Fibroblast of pulmonary artery (primary cell): ENCODE measurements around the gene EPS8L3.

ENCODE experiments used
- DNase-seq: peaks from one replicate; pipeline ENCODE4 v3.0.0-alpha.2; 2010; ENCODE audit warnings: low read depth
- H3K4me3 ChIP-seq: replicated peaks from 2 replicates; pipeline ENCODE4 v1.5.1; 2011; ENCODE audit warnings: low read depth, mild to moderate bottlenecking, control low read depth, low read length, moderate library complexity
- CTCF ChIP-seq: IDR thresholded peaks from 2 replicates; pipeline ENCODE4 v1.5.1; 2011; ENCODE audit warnings: mild to moderate bottlenecking, control low read depth, low read length, inconsistent platforms; ENCODE audit errors: missing control alignments

The EPS8L3 gene, protein sequence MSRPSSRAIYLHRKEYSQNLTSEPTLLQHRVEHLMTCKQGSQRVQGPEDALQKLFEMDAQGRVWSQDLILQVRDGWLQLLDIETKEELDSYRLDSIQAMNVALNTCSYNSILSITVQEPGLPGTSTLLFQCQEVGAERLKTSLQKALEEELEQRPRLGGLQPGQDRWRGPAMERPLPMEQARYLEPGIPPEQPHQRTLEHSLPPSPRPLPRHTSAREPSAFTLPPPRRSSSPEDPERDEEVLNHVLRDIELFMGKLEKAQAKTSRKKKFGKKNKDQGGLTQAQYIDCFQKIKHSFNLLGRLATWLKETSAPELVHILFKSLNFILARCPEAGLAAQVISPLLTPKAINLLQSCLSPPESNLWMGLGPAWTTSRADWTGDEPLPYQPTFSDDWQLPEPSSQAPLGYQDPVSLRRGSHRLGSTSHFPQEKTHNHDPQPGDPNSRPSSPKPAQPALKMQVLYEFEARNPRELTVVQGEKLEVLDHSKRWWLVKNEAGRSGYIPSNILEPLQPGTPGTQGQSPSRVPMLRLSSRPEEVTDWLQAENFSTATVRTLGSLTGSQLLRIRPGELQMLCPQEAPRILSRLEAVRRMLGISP

GRCh38 chr1:109763646-109764415, at the start of gene EPS8L3:
TSS of gene EPS8L3 (minus strand) at chr1:109763923. CDS start at chr1:109761749, 2,174 bp downstream.
- H3K4me3 ChIP-seq: no peak within 1 kb of the TSS
- no peak for TF ChIP-seq CTCF
- no peak for DNase-seq

- no peak overlapping the region for H3K4me3 ChIP-seq
- TF ChIP-seq CTCF: no peak
- DNase-seq: no peak
Observed at GRCh38 chr1:109812691-109813393, 49.1 kb upstream of the EPS8L3 start.

GRCh38 chr1:109808703-109809102, 45.0 kb upstream of the EPS8L3 start:
- no peak for TF ChIP-seq CTCF
- no peak for DNase-seq
- H3K4me3 ChIP-seq: no peak overlapping the region

- no peak overlapping the region for H3K4me3 ChIP-seq
- DNase-seq: no peak
- no peak for TF ChIP-seq CTCF
Observed at GRCh38 chr1:109807822-109808680, 44.3 kb upstream of the EPS8L3 start.

- no peak overlapping the region for H3K4me3 ChIP-seq
- TF ChIP-seq CTCF: no peak
- DNase-seq: no peak
Observed at GRCh38 chr1:109807402-109807801, 43.7 kb upstream of the EPS8L3 start.
